Erythroblast (primary cell): ENCODE measurements around the gene MYO1D.

ENCODE experiments used
- GATA1 ChIP-seq: IDR thresholded peaks from 2 replicates; pipeline ENCODE4 v1.6.1; 2011; ENCODE audit warnings: low read depth, mild to moderate bottlenecking, control low read depth, low read length, moderate library complexity
- POLR2A ChIP-seq: IDR thresholded peaks from 2 replicates; pipeline ENCODE4 v1.6.1; 2011; ENCODE audit warnings: mild to moderate bottlenecking, low read length

- TF ChIP-seq POLR2A: no peak
- TF ChIP-seq GATA1: no peak
These were observed 409.0 kb downstream of the MYO1D start for GRCh38 chr17:32467949-32468348.
